Esophagus mucosa (tissue), 1 donor: ENCODE results near the gene ENHO. TPM values are rescaled to one million over a fixed set of nuclear protein-coding genes. Genes with fewer than 3 reads are reported as not detected.

Source experiments
- ATAC-seq: fragments of 200-7000 bp; cut with Tn5 transposase; one replicate; pipeline ENCODE4 v1.9.1; 2020
- total RNA-seq: library from RNA; stranded (reverse); gene quantifications from one replicate; pipeline ENCODE4 v1.2.4, GENCODE V29; 2023
- donor health status: DM: yes; HTN: yes; CAD: no.

The ENHO gene
- total RNA-seq, 1 donor from 2014 or later, result 0.24 TPM

GRCh38 chr9:34524349-34524748, 1.6 kb upstream of the ENHO start:
- ATAC-seq, result no peak

- ATAC-seq, result no peak
Measured at GRCh38 chr9:34522091-34522887, 501 bp downstream of the ENHO start.

- ATAC-seq, result no peak
Measured at GRCh38 chr9:34521406-34522045, 1.3 kb downstream of the ENHO start.

GRCh38 chr9:34520505-34521385, 2.0 kb downstream of the ENHO start:
- ATAC-seq, result no peak

- no peak for ATAC-seq
Measured at GRCh38 chr9:34520096-34520495, 2.7 kb downstream of the ENHO start.

- no peak for ATAC-seq
Measured at GRCh38 chr9:34519321-34520020, 3.3 kb downstream of the ENHO start.

GRCh38 chr9:34518896-34519295, 3.9 kb downstream of the ENHO start:
- ATAC-seq, result no peak

- ATAC-seq, result no peak
Measured at GRCh38 chr9:34518110-34518616, 4.6 kb downstream of the ENHO start.

- ATAC-seq, result no peak
Measured at GRCh38 chr9:34517185-34517584, 5.6 kb downstream of the ENHO start.

GRCh38 chr9:34515959-34516358, 6.8 kb downstream of the ENHO start:
- ATAC-seq, result no peak

GRCh38 chr9:34514816-34515215, 8.0 kb downstream of the ENHO start:
- no peak for ATAC-seq

- no peak for ATAC-seq
Measured at GRCh38 chr9:34514401-34514800, 8.4 kb downstream of the ENHO start.

GRCh38 chr9:34513567-34514214, 9.1 kb downstream of the ENHO start:
- ATAC-seq, result no peak

GRCh38 chr9:34512131-34513078, 10.4 kb downstream of the ENHO start:
- no peak for ATAC-seq

- no peak for ATAC-seq
Measured at GRCh38 chr9:34510497-34511468, 12.0 kb downstream of the ENHO start.

GRCh38 chr9:34508951-34509350, 13.8 kb downstream of the ENHO start:
- ATAC-seq, result no peak

GRCh38 chr9:34508463-34508862, 14.3 kb downstream of the ENHO start:
- ATAC-seq, result no peak

GRCh38 chr9:34507966-34508365, 14.8 kb downstream of the ENHO start:
- no peak for ATAC-seq

- no peak for ATAC-seq
Measured at GRCh38 chr9:34507556-34507955, 15.2 kb downstream of the ENHO start.
